Activated CD4-positive, alpha-beta T cell treated with anti-CD3 and anti-CD28 coated beads, Interleukin-2, amount 50 U/mL, for 24 hours (primary cell): Measurements from ENCODE around the gene PRRX1.

Experiments
- DNase-seq, 2 donors: peaks; one replicate each; pipeline ENCODE4 v3.0.0-alpha.2; 2020; ENCODE audit warnings: low read depth in 1 of 2, low spot score in 1 of 2

PRRX1 gene

DNA sequence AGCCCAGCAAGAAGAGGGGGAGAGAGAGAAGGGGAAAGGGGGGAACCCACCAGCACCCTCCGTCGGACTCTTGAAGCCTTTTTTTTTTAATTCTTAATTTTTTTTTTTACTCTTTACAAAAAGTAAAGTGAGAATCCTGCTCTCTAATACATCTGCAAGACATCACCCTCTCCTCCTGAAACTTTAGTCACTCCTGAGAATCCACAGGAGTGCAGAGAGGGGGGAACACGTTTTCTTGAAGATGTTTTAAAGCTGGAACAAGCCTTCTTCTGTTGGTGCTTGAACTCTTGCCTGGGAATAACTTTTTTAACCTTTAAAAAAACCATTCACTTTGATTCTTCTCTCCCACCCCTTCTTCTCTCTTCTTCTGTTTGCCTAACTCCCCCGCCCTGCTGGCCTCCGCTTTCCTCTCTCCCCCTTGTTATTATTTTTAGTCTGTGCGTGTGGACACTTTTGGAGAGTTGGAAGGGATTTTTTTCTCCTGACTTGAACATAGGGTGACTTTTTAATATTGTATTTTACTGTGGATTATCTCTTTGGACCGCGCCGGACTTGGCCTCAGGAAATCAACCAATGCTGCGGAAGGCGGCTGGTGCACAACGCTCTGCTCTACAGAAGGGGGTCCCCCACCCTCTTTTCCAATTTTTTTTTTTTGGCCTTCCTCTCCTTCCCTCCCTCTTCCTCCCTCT is 383 bp upstream of the PRRX1 start:
- no peak for DNase-seq

DNA sequence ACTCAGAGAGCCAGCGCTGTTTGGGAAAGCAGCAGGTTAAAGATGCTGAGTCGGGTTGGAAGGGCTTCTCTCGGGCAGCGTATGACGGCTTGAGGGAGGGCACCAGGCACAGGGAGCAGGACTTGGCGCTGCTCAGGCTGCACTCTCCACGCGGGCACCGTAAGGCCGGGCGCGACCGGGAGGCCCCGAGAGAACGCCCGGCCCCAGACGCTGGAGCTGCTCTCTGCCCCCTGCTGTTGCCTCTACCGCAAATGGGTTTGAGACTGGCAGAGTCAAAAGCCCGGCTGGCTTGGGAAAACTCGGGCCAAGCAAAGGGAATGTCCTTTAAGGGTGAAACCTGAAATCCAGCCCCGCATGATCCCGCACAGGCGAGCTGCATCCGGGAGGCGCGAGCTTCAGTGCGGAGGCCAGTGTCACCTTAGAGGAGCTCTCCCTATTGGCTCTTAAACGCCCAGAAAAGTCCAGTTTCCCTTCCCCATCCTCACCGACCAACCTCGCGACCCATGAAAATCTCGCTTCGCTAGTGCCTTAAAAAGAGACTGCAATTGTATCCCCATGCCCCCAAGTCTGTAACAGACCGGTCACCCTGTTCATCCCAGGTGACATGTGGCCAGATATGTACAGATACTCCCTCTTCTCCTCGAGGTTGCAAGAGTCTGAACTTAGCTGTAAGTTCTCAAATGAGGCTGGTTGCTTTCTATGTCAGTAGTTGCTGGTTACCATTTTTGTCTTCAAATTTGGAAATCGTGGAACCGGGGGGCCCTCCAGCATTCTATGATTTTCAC is 1.1 kb downstream of the PRRX1 start:
- no peak for DNase-seq

DNA sequence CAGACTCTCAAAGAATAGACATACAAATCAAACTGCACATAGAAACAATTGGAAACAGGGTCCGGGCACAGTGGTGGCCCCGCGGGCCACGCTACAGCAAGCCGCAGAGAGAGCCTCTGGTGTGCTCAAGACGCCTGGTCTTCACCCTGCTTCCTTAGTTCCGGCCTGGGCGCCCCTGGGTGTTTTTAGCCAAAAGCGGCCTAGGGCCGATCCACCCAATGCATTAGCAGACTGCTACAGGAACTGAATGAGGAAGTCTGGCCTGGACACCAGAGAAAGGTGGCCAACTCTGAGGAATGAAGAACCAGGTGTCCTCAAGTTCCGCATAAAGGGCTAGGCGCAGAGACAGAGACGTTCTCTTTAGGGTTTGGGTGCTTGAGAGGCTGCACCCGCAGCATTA is 1.7 kb downstream of the PRRX1 start:
- DNase-seq: no peak

DNA sequence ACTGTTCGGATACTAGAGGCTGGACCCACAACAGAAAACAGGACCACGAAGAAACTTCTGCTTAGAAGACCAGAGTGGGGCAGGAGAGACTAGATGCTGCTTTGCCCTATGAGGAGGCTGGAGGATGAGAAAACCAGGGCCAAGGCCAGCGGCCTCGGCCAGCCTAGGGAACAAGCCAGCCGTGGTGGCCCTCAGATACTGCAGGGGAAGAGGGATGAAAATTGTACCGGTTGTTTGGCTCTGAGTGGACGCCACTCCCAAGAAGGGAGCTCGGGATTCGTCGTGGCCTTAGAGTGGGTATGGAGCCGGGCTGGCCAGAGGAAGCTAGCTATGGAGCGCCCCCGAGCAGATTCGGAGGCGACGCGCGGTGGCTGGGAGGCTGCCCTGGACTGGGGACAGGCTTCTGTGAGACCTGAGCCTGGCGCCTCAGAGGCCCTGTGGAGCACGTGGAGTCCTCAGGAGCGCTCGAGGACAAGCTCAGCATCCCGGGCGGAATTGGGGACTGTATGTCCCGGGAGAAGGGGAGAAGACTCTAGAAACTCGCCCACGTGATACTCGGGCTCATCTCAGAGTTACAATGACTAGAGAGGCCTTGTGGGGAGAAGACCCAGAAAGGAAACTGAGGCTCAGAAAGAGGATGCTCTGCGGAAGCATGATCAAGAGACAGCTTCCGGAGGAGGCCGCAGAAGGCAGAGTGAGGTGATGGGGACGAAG is 2.8 kb downstream of the PRRX1 start:
- no peak for DNase-seq

DNA sequence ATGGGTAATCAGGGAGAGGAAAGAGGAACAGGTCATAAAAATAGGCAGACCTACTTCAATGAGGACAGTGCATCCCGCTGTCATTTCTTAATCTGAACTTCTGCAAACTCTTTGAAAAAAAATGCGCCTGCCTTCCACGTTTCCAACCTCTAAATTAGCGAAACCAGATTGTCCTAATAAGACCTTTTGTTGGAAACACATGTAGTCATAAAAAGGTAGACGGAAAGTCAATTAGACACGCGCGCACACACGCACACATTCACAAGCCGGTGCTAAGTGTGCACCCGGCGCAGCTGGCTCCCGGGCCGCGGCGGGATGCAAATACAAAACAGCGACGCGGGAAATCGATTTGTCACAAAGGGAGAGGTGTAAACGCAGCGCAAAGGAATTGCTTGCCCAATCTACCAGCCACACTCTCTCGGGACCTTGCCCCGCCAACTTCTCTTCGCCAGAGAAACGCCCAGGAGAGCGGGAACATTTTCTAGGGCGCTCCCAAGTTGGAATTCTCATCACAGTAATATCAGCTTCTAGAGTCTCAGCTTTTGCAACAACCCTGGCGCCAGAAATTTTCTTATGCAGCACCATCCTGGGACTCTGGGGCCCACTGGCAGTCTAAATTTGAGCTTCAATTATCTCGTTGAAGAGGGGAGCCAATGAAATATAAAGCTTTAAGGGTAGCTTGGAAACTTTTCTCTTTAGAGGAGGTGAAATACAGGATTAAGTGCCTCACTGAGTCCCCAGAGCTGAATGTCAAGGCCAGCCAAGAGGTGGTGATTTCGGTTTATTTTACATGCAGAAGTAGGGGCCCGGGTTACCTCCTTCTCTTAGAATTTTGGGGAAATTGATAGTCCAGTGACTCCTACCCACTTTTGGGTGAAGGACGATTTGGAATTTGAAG is 4.5 kb downstream of the PRRX1 start:
- no peak for DNase-seq

DNA sequence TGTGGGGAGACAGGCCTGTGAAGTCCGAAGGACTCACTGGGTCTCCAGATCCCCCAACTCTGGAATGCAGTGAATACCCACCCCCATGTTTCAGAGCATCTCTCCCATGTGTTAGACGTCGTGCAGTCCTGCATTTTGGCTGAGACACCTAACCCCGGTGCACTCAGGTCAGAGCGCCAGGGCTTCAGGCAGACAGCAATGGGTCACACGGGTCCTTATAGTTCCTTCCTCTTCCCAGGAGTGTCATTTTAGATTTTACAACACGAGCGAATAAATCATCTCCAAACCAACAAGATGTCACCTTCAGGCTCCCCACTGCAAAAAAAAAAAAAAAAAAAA is 5.1 kb downstream of the PRRX1 start:
- DNase-seq: no peak

DNA sequence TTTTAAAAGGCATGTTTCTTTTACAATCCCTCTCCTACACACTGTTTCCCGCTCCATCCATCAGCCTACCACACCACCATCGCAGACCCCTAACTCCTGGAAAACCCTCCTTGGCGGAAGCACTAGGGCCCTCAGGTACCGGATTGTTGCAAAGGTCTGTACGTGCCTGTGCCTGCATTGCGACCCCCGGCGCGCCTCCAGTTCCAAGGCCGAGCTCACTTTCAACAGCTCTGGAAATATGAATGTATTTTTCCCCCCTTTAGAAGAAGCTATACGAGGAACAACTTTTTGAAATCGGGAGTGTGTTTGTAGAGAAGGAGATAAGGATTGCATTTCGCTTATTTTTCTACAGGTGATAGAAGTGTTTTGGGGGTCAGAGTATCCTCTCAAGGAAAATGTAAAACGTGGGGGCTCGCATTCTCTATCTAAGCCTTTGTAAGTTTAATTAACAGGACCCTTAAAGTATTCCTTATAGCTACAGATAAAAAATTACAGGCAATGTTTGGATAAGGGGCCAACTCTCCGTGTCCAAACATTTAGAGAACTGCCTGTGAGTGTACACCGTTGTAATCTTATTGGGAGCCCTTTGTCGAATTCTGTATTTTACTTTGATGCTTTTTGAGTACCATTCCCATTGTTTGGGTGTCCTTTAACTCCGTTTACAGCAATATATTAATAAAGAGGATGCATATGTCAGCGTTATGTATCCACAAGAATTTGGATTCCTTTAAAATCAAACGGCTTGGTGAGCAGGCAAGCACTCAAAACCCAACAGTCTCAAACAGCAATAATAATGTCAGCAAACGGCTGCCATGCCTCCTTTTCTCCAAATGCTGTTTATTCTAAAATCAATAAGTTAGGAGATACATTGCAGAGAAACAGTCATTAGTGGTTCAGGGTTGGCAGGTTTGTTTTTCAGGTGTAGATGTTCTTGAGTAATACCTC is 5.9 kb downstream of the PRRX1 start:
- no peak for DNase-seq

DNA sequence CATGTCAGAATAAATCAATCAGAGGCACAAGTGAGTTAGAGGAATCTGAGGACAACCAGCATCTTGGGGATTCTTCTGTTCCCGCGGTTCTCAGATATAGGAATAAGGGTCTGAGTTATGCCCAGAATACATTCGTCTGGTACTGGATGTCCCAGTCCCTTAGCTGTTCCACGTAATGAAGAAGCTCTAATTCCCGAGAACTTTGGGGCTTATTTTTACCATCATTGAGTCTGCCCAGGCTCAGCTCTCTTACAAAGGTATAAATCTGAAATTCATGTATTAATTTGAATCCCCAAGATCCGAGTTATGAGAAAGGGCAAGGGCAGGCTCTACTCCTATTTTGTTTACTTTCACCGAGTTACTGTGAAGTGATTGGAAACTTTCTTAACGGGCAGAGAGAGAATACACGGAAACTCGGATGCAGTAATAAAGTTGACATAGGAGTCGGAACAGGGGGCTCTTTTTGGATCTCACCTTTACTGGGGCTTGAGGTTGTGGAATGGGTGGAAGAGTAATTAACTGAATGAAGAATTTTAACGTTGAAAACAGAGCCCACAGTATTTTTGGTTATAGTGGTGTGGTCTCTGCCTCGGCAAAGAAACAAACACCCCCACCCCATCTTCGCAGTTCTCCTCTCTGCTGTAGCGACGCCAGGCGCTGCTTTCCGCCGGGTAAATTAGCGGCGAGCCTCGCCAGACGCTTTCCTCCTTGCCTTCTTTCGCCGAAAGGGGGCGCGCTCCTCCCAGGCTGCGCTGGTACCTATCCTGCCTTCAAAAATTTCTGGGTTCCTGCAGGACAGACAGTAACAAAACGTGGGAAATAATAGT is 7.1 kb downstream of the PRRX1 start:
- no peak for DNase-seq

DNA sequence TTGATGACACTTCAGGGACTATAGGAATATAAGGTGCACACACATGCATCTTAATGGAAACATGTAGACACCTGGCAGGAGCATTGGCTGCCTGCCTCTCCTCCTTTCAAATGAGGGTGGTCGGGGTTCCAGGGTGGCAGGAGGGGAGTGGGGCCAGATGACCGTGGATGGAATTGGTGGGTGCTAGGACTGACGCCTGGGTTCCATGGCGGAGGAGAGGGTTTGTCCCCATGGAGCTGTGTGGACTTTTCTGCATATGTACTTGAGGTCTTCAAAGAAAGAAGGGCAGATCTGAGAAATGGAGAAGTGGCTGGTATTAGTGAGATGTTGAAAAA is 7.7 kb downstream of the PRRX1 start:
- no peak for DNase-seq

DNA sequence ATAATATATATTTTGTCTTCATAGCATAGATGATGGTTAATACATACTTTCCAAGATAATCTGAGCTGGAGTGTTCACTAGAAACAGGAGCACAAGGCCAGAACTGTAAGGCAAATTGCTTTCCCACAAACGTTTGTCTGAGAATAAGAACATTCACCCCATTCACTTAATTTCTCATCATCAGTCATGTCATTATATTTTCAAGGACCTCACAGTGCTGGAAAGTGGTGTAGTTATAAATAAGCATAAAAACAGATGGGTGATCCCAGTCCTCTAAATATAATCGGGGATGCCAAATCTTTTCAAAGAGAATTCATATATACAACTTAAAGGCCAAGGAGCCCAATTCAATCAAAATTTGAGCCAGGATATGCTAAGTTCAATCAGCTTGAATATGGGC is 8.4 kb downstream of the PRRX1 start:
- DNase-seq: no peak

DNA sequence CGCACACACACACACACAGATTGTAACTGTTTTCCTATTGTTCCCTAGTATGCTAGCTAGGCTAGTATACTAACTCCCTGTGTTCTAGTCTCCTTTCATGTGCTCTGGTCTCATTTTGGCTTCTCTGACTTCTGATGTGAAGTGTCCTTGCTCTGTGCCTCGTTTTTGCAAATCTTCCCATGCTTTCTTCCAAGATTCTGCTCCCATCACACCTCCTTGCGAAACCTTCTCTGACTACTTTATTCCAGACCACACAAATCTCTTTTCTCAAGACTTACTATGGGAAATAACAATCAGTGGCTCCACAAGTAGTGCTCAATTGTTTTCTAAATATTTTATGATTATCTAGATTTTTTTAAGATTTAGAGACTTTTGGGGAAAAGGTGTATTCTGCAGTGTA is 10.3 kb downstream of the PRRX1 start:
- no peak for DNase-seq

DNA sequence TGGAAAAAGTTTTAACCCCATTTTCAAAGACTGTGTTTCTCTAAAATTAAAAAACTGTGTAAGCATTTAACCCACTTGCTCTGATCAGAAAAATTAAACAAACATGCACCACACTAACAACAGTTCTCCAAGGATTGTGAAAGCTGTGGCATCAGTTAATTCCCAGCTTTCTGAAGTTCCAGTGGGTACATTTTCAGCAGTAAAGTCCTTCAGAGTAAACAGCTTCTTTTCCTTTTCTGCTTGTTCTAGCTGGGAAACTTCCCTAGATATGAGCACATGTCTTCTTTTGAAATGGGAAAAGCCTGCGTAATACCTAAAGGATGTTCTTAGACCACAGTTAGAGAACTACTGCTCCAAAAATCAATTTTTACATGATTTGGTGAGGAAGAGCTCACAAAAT is 11.1 kb downstream of the PRRX1 start:
- no peak for DNase-seq

DNA sequence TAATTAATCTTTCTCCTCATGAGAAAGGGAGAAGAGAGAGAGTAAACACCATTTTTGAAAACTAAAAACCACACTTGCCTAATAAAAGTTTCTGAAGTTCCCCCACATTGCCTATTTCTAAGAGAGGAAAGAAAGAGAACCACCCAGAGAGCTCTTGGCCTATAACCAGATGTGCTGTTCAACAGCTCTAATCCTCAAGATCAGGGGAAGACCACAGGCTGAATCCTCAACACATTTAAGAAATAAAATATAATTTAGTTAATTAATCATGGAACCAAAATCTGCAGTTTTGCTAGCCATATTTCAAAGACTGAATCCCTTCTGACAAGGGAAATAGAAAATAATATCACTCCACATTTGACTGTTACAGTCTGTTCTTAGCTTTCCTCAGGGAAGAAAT is 11.9 kb downstream of the PRRX1 start:
- DNase-seq: no peak

DNA sequence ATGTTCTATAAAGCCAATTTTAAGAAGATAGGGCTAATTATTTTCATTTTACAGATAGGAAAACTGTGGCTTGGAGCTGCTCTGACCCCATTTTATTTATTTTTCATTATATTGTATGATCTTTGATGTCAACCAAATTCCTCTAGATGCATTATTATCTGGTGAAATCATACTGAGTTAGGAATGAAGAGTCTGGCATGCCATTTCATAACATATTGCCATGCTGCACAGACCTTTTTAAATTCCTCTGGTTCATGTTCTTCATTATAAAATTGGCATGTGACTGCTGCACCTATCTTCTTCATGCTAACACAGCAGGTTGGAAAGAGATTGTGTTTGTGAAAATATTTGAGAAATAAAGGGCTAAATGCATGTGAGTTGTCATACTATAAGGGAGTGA is 12.7 kb downstream of the PRRX1 start:
- no peak for DNase-seq

DNA sequence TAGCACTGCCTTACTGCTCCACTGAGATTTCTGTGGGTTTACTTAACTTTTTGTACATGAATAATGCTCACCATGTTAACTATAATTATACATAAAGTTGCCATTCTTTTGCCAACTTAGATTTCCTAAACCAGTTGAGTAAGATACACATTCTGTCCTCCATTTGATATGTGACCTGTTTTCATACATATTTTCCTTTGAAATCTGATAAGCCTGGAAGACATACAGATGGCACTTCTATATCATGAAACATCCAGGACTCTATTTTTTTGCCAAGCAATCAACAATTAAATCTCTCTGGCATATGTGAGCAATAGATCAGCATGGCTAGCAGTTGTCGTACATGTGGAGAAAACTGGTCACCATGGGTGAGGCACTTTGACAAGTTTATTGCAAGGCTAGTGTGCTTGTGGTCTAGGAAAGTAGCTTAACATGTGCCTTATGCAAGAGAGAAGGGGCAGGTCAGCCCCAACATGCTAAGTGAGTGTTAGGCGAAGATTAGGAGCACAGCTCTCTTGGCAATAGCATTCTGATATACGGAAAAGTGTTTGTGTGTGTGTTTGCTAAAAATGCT is 14.2 kb downstream of the PRRX1 start:
- DNase-seq: no peak

DNA sequence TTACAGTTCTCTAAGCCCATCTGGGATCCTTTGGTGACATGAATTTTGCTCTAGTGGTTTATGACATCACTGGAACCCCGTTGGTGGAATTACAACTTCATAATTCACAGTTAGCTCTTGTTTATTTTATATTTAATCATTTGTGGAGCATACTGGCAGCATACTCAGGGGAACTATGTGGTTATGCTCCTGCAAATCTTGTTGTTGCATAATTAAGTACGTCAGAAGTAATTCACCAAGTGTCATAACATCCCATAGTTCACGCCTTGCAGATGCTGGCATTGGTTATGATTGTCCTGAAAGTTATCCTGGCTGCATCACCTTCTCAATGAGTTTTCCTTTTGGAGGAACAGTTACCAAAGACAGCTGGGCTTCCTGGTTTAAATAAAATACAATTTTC is 16.5 kb downstream of the PRRX1 start:
- DNase-seq: no peak

DNA sequence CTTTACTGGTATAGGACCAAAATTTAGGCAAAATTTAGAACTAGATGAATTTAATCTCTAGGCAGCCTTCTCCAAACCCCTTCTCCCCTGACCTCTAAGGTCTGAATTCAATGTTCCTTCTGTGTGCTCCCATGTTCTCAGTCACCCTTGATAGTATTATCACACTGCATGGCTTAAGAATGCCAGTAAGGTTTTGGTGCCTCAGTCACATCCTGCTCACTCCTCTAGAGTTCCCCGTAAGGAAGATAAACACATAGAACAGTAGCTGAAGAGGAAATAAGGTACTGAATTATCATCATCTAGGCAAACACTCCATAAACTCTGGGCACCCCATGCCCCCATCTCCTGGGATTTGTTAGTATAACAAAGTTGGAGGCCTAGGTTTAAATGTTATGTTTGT is 18.2 kb downstream of the PRRX1 start:
- DNase-seq: no peak

DNA sequence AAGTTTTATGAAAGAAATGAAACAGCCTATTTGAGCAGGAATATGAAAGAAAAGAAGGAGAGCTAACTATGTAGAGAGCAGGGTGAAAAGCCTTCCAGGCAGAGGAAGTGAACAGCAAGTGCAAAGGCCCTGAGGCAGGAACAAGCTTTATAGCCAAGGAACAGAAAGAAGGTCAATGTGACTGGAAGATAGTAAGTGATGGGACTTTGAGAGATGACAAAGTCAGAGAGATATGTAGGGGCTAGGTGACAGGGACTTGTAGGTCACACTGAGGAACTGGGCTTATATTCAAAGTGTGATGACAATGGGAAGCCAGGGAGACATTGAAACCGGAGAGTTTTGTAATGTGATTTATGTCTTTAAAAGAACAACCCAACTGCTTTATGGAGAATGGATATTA is 18.9 kb downstream of the PRRX1 start:
- DNase-seq: no peak

DNA sequence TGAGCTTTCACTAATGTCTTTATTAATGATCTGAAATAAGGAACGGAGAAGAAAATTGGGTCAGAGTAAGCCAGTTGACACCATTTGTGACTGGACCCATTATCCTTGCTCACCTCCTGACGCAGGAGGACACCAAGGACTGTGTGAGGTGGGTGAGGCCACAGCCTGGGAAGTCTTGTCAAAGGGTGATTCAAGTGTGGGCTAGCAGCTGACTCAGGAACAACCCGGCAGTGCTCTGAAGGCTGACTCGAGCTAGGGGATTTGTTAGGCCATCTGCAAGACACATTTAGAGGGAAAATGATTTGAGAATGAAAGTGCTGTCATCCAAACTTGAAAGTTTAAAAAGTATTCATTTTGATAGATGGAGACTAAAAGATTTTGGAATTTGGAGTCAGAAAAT is 21.2 kb downstream of the PRRX1 start:
- no peak for DNase-seq
